A172 (cell line): ENCODE results near the gene WDR54. TPM values are rescaled to one million over a fixed set of nuclear protein-coding genes. Genes with fewer than 3 reads are reported as not detected.
"Not testable (repeated sequence)": the region's sequence is repeated elsewhere in the genome, so short reads cannot be mapped to it uniquely, and the experiment has no call there.

ENCODE experiments used
- DNase-seq: peaks from one replicate; pipeline ENCODE4 v3.0.0-alpha.2; 2015; ENCODE audit warnings: low spot score
- total RNA-seq: library from RNA; depleted of rRNA; stranded (reverse); fragments of >200 nt; shearing (Covaris generic); gene quantifications from 2 replicates; pipeline ENCODE4 v1.2.3, GENCODE V29; 2014

The WDR54 gene
- total RNA-seq, 1 experiment from 2014 or later = 84.5 TPM

DNA sequence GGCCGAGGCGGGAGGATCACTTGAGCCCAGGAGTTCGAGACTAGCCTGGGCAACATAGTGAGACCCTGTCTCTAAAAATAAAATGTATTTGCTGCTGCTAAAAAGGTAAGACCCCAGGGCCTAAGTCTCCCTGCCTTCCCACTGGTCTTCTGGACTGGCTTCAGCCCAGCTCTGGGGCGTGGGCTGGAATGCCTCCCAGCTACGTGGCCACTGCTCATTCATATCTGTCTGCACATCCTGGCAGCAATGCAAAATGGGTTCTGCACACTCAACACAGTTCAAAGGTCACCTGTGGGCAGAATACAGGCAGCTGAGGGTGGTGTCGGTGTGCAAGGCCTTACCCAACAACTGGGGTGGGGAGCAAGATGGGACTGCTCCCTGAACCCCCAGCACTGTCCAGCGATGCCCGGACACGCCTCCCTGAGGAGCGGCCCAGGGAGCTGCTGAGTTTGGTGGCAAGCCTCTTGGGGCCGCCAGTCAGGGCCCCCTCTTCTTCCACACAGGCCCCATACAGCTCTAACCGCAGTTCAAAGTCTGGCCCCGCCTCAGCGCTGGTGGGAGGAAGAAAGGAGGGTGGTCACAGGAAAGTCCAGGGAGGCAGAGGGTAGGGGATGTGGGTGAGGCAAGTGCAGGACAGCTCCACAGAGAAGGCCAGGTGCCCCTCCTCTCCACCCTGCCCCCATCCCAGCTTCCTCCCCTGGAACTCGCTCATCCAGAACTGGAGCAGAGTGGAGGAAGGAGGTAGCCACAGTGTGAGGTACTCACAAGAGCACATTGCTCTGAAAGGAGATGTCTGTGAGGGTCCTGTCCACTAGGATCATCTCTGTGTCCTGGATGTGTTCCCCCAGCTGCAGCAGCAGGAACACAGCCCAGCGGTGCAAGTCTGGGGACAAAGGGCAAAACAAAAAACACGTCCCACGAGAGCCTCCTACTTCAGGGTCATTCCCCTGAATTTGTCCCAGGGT lies 8.2 kb downstream of the WDR54 start:
- DNase-seq = no peak

GRCh38 chr2:74430502-74430901 lies 9.0 kb downstream of the WDR54 start:
- no peak for DNase-seq

GRCh38 chr2:74436111-74436805 lies 14.7 kb downstream of the WDR54 start:
- DNase-seq = no peak

DNA sequence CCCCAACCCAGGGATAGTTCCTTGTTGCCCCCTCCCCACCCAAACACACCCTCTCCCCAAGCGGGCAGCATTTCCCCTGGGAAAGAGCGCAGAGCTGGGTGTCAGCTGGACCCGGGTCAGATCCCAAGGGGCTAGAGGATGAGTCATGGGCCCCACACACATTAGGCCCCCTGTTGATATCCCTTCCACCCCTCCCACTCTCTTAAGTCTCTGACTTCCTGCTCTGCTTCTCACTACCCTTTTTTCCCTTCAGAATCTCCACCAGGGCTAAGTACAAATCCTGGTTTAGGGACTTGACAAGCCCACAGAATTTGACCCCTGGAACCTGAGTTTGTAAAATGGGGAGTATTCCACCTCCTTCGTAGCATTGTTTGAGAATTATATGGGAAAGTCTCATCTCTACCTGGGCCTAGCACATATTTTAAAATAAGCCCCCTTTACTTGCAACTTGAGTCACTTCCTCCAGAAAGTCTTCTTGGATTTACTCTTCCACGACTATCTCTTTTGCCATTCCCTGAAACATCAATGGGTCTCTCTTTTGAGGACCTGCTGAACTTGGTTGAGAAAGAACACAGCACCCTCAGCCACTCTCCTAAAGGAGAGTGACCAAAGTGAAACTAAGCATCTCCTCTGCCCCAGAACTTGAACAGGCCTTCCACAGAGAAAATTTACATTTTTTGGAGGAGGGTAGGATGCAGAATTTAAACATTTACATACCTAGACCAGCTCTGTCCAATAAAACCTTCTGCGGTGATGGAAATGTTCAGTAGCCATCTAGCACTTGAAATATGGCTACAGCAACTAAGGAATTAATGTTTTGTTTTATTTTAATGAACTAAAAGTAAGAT lies 15.5 kb downstream of the WDR54 start:
- no peak for DNase-seq

DNA sequence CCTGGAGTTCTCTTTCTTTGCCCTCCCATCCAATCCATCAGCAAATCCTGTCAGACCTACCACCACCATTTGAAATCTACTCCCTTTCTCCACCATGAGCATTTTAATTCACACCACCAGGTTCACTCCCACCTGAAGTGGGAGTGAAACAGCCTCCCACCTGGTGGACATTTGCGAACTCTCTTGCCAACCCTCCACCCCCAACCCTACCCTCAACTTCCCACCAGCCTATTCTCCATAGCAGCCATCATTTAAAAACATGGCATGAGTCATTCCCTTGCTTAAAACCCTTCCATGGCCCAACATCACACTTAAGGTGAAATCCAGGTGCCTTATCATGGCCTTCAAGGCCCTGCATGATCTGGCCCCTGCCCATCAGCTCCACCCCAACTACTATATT lies 16.7 kb downstream of the WDR54 start:
- no peak for DNase-seq

DNA sequence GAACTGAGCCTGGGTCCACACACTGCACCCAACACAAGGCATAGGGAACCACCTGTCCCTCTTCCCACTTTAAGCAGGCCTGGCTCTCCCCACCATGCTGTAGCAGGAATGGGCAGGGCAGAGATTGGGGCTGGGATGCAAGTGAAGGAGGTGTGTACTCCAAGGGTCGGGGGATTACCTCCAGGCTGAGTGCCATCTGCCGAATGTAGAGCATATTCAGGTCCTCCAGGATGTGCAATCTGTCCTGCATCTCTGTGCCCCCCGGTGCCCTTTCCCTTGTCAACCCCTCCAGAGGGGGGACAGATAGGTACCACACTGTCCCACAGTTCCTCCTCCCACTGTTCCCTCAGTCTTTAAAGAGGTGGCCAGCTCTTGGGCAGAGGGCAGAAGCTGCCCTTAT lies 17.8 kb downstream of the WDR54 start:
- DNase-seq = no peak

DNA sequence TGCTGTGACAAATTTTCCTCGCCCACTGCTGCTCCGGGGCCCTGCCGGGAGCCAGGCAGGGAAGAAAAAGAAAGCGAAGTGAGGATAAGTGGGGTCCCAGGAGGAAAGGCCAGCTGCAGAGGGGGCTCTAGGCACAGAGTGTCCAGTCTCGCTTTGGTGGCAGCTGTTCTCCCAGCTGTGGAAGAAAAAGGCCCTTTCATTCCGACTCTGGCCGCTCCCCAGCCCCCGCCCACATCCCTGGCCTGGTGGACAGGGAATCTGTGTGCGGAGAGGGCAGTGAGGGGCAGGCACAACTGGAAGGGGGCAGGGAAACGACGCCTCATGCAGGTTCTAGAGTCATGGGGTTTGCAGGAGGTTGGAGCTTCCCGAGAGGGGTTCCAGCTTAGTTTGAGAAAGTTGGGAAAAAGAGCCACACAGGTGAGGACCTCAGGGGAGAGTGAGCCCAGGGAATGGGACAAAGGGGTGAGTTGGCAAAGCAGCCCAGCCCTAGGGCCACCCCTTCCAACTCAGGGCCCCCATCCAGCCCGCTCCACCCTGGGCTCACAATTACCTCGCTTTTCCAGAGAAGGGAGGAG lies 18.4 kb downstream of the WDR54 start:
- peak; percentile 56 for DNase-seq

- DNase-seq = peak; percentile 62
These were observed 19.0 kb downstream of the WDR54 start for GRCh38 chr2:74440378-74441169.

DNA sequence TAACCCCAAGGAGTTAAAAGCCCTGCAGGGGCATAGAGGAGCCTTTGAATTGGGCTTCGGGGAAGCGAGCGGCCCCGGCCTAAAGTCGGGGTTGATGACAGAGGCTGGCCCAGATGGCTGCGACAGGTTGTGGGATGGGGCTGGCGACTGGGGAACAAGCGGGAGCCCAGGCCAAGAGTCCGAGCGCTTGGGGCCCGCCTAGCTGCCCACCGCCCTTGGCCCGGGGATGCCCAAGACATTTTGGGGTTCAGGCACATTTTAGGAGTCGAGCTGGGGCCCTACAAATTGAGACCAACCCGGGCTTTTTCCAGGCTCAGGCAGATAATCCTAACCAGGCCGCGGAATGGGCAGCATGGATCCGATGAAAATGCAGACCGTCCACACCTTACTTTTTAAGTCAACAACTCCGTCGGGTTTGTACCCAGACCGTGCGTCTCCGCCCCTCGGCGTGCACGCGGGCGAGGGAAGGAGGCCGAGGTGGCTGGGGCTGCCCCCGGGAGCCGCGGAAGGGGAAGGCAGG lies 19.7 kb downstream of the WDR54 start:
- DNase-seq = no peak

GRCh38 chr2:74441690-74442482 lies 20.4 kb downstream of the WDR54 start, which contains the start of gene RTKN:
Gene RTKN (minus strand): TSS chr2:74441937. CDS start chr2:74441816, 121 bp downstream.
- no peak for DNase-seq

DNA sequence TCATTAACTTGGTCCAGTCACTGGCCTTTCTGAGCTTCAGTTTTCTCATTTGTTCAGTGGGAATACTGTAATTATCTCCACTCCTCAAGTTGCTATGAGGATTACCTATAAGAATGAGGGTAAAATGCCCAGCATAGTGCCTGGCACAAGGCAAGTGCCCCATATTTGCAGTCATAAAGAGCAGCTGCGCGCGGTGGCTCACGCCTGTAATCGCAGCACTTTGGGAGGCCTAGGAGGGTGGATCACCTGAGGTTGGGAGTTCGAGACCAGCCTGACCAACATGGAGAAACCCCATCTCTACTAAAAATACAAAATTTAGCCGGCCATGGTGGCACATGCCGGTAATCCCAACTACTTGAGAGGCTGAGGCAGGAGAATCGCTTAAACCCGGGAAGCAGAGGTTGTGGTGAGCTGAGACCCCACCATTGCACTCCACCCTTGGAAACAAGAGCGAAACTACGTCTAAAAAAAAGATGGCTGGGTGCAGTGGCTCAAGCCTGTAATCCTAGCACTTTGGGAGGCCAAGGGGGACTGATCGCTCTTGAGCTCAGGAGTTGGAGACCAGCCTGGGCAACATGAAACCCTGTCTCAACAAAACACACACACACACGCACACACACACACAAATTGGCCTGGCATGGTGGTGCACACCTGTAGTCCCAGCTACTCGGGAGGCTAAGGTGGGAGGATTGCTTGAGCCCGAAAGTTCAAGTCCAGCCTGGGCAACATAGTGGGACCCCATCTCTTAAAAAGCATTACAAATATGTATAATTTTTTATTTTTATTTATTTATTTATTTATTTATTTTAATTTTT lies 21.2 kb downstream of the WDR54 start:
- DNase-seq = not testable (repeated sequence)

DNA sequence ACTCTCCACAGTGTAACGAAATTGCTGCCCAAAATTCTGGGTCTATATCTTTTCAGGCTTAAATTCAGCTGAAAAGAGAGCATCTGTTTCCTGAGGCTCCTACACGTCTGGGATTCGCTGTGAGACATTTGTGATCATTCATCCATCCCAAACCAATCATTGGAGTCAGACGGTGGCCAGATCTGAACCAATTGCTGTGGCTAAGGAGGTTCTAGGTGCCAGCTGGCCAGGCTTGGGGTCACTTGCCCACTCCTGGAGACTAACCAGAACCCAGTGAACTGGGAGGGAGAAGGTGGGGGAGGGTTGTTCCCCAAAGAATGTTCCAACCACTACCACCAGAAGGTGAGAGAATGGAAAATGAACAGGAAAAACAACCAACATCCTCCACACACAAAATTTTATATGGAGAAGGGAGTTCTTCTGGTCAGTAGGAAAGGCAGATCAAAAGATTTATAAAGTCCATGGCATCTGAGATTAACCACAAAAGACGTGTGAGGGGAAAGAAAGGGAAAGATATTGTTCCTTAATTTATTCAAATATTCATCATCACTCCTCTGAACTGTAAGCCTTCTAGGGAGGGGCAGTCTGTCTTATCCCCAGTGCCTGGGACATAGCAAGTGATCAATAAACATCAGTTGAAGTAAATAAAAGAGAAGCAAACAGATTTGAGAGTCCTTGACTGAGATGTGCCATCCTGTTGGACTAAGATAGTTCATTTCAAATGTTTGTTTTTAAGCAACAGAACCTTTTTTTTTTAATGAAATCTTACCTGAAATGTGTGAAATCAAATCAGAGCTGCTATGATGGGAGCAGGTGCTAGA lies 23.2 kb downstream of the WDR54 start:
- no peak for DNase-seq

- no peak for DNase-seq
These were observed 25.9 kb downstream of the WDR54 start for GRCh38 chr2:74447230-74447999.

DNA sequence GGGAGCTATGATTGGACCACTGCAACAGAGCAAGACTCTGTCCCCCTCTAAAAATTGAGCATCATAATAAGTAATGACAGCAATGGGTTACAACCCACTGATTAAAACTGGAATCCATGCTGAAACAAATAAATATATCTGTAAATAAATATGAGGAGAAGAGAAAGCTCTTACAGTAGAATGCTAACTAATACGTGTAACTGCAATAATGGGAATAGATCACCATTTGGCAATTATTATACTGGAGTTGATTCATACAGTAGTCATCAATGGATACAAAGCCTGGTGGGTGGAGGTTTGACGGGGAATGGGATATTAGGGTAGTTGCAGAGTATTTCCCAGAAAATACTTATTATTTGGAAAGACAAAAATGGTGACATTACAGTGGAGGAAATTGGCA lies 27.2 kb downstream of the WDR54 start:
- DNase-seq = no peak

DNA sequence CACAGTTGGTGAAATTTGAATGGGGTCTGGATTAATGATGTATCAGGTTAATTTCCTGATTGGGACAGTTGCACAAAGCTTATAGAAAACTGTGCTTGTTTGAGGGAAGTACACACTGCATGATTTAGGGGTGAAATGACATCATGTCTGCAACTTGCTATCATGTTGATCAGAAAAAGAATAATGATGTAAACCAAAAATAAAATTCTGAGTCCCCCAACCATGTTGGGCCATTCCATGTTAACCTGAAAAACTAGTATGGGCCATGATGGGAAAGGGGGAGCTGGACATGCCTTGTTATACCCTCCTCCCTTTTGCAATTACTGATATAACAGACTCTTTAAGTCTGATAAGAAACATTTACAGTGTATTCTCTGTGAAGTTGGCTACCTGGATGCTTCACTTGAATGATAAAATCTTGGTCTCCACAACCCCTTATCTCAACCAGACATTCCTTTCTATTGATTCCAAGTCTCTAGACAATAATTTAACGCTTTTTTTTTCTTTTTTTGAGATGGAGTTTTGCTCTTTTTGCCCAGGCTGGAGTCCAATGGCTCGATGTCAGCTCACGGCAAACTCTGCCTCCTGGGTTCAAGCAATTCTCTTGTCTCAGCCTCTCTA lies 29.1 kb downstream of the WDR54 start:
- DNase-seq = no peak

DNA sequence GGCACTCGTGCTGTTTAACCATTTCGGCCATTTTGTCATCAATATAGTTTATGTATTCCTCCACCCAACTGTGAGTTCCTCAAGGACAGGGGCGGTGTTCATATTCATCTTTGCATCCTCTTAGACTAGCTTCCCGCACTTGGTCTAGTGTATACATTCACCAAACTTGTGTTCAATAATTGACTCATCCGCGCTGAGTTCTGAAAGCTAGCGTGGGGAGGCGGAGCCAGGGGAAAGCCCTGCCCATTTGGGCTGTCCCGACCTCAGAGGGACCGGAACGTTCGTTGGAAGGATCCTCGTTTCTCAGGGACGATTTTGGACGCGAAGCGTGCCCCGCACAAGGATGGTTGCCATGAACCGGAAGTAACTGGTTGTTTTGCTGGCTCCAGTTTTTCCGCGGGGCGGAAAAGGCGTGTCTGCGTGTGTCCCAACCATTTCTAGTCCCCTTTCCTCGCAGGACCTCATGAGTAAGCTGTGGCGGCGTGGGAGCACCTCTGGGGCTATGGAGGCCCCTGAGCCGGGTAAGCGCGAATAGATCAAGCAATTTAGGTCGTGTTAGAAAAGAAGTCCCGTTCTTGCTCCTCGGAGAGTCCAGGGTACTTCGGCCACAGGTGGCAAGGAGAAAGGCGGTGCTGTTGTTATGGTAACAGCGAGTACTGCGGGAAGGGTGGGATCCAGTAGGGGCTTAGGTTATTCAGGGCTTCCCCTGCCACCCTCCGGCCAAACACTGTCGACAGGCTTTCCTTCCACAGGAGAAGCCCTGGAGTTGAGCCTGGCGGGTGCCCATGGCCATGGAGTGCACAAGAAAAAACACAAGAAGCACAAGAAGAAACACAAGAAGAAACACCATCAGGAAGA lies 33.4 kb downstream of the WDR54 start, which contains the start of gene INO80B:
TSS of gene INO80B (plus strand) at position 434 of the 858 bp plus-strand sequence. CDS start at position 464, 30 bp downstream.
- DNase-seq = peak; percentile 96
